Umbilical cord (tissue), 2 donors: ENCODE data around the gene CDPF1. TPM values are rescaled to one million over a fixed set of nuclear protein-coding genes. Genes with fewer than 3 reads are reported as not detected.

ENCODE experiments used
- DNase-seq: peaks from one replicate; pipeline ENCODE4 v3.0.0-alpha.2; 2015; ENCODE audit warnings: low spot score
- total RNA-seq: library from RNA; depleted of rRNA; stranded (reverse); fragments of >200 nt; gene quantifications from one replicate; pipeline ENCODE4 v1.2.3, GENCODE V29; 2014; ENCODE audit warnings: low replicate concordance; ENCODE audit not compliant: insufficient read depth

The CDPF1 gene
- total RNA-seq, 1 donor from 2014 or later = 13.5 TPM

- no peak for DNase-seq
Observed at GRCh38 chr22:46256358-46256958, 6.4 kb upstream of the CDPF1 start.

- no peak for DNase-seq
Observed at GRCh38 chr22:46251816-46252380, 1.8 kb upstream of the CDPF1 start.

- no peak for DNase-seq
Observed at GRCh38 chr22:46251266-46251665, 1.2 kb upstream of the CDPF1 start.

- no peak for DNase-seq
Observed at GRCh38 chr22:46250783-46251125, 661 bp upstream of the CDPF1 start.

GRCh38 chr22:46247443-46247975 lies 2.6 kb downstream of the CDPF1 start:
- DNase-seq = no peak

- no peak for DNase-seq
Observed at GRCh38 chr22:46246178-46246577, 3.9 kb downstream of the CDPF1 start.

- DNase-seq = no peak
Observed at GRCh38 chr22:46245511-46245910, 4.6 kb downstream of the CDPF1 start.

GRCh38 chr22:46244771-46245170 lies 5.3 kb downstream of the CDPF1 start:
- DNase-seq = no peak

GRCh38 chr22:46242076-46242475 lies 8.0 kb downstream of the CDPF1 start:
- no peak for DNase-seq

- DNase-seq = no peak
Observed at GRCh38 chr22:46241396-46242007, 8.6 kb downstream of the CDPF1 start.

- no peak for DNase-seq
Observed at GRCh38 chr22:46240907-46241306, 9.2 kb downstream of the CDPF1 start.

GRCh38 chr22:46240506-46240905 lies 9.6 kb downstream of the CDPF1 start:
- DNase-seq = no peak

GRCh38 chr22:46240073-46240472 lies 10.0 kb downstream of the CDPF1 start:
- no peak for DNase-seq

GRCh38 chr22:46239261-46240048 lies 10.6 kb downstream of the CDPF1 start:
- DNase-seq = no peak

GRCh38 chr22:46238541-46238940 lies 11.6 kb downstream of the CDPF1 start:
- no peak for DNase-seq

- no peak for DNase-seq
Observed at GRCh38 chr22:46237453-46238124, 12.5 kb downstream of the CDPF1 start.

- DNase-seq = no peak
Observed at GRCh38 chr22:46234969-46235368, 15.1 kb downstream of the CDPF1 start.

GRCh38 chr22:46233231-46233630 lies 16.9 kb downstream of the CDPF1 start:
- peak; percentile 30 for DNase-seq

GRCh38 chr22:46230262-46230901 lies 19.7 kb downstream of the CDPF1 start:
- no peak for DNase-seq

GRCh38 chr22:46229701-46230100 lies 20.4 kb downstream of the CDPF1 start:
- no peak for DNase-seq

GRCh38 chr22:46226577-46226976 lies 23.5 kb downstream of the CDPF1 start:
- no peak for DNase-seq
